Measurements from ENCODE around the gene DUSP8. TPM values are rescaled to one million over a fixed set of nuclear protein-coding genes. Genes with fewer than 3 reads are reported as not detected.

The DUSP8 gene
- total and polyA plus RNA-seq, 2 of the 8 experiments (the other 6 are each of a cell fraction or from before 2014, with no cell fraction given), result 2.8 to 3.6 TPM

- Histone ChIP-seq H3K79me1 (ENCODE audit: low read depth, low read length) (no peaks in the 10 kb centered on the region), H3K23ac (ENCODE audit: insufficient read length) (no peak overlapping the region), H3K9me3 (ENCODE audit: insufficient read depth in 2 of 2, low read depth in 1 of 2, low read length in 1 of 2) (no peaks in the 10 kb centered on the region), H2BK5ac (ENCODE audit: low read depth, low read length) (no peak overlapping the region), H3K27me3 (replicated peaks in 1 of 4; ENCODE audit: control insufficient read depth in 3 of 4, extremely low read depth in 1 of 4, insufficient read depth in 3 of 4, low read length in 3 of 4) (peaks cover 0 to 4% (median 0%) of the 10 kb centered on the region in 4 experiments; a peak in 2 of 7 replicates), H2BK15ac (ENCODE audit: low read length) (no peak overlapping the region), H2AK5ac (ENCODE audit: low read depth, low read length) (no peak overlapping the region), H3K4me1 (replicated peaks in 1 of 4; ENCODE audit: control insufficient read depth in 3 of 4, insufficient read depth in 4 of 4, low read length in 3 of 4) (peaks cover 2 to 13% (median 5%) of the 10 kb centered on the region in 4 experiments), H3K14ac (ENCODE audit: insufficient read length) (no peak overlapping the region), H3K27ac (ENCODE audit: low read depth, low read length) (no peak overlapping the region), H3K4ac (replicated peaks; ENCODE audit: insufficient read length, low read depth, low read length) (no peak overlapping the region), H3K4me2 (ENCODE audit: insufficient read depth in 1 of 2, low read depth in 2 of 2, low read length in 2 of 2) (no peak overlapping the region), H4K8ac (ENCODE audit: extremely low read depth, insufficient read depth, low read length) (no peak overlapping the region), H3K9ac (replicated peaks in 1 of 4; ENCODE audit: extremely low read depth in 1 of 4, low read depth in 3 of 4, low read length in 3 of 4) (no peak overlapping the region), H4K91ac (replicated peaks; ENCODE audit: insufficient read length, low read length) (no peak overlapping the region), H2BK20ac (ENCODE audit: low read length) (no peak overlapping the region), H2AFZ (ENCODE audit: low read length) (no peak overlapping the region), H3K23me2 (ENCODE audit: low read depth, low read length) (no peaks in the 10 kb centered on the region), H2BK12ac (ENCODE audit: low read depth, low read length) (no peak overlapping the region), H3K79me2 (ENCODE audit: control insufficient read depth in 1 of 2, insufficient read depth in 2 of 2, low read length in 2 of 2) (no peaks in the 10 kb centered on the region), H4K5ac (ENCODE audit: insufficient read length, low read depth, low read length) (no peak overlapping the region), H3K56ac (replicated peaks; ENCODE audit: insufficient read length, low read depth, low read length) (no peak overlapping the region), H4K20me1 (replicated peaks in 1 of 2; ENCODE audit: control insufficient read depth in 1 of 2, insufficient read depth in 2 of 2, low read length in 2 of 2) (no peaks in the 10 kb centered on the region), H3K36me3 (ENCODE audit: control insufficient read depth in 2 of 4, insufficient read depth in 4 of 4, low read length in 3 of 4) (no peaks in the 10 kb centered on the region), H3K4me3 (ENCODE audit: extremely low read depth in 1 of 4, insufficient read depth in 2 of 4, low read depth in 3 of 4, low read length in 4 of 4) (no peak overlapping the region), H3K18ac (ENCODE audit: extremely low read depth, low read length) (no peak overlapping the region), H2BK120ac (replicated peaks; ENCODE audit: low read depth, low read length) (no peak overlapping the region)
- POLR2A ChIA-PET (ENCODE audit: partially characterized antibody), result interaction anchor here (0.6 kb wide), 1 partner anchor 16 kb away, joined by 3 read pairs; no protein-coding TSS in a partner anchor
- no peak for DNase-seq (ENCODE audit: low read depth in 1 of 2, low spot score in 2 of 2)
- 92% methylated on average over 9 of the region's 9 CpGs; no CpG with 5 or more reads in 1 of the 2 experiments for WGBS, 2 experiments (ENCODE audit: extremely low coverage in 1 of 2, insufficient coverage in 1 of 2, insufficient read length in 1 of 2, insufficient replicate concordance in 2 of 2, low coverage in 1 of 2, low lambda C conversion rate in 2 of 2, missing lambda C conversion rate in 1 of 2)
- CTCF ChIA-PET (ENCODE audit: partially characterized antibody), result interaction anchor here (0.6 to 7.7 kb wide), 4 partner anchors 16 to 289 kb away, joined by 3 to 95 read pairs (median 3); no protein-coding TSS in a partner anchor
- no peak for FAIRE-seq
- TF ChIP-seq CTBP2 (IDR thresholded peaks at IDR 0.05; ENCODE audit: borderline replicate concordance, insufficient read depth, insufficient read length, low read length), result no peak
- no peak for TF ChIP-seq USF2 (IDR thresholded peaks at IDR 0.05; ENCODE audit: low read length)
- no peak for TF ChIP-seq ZNF274 (IDR thresholded peaks at IDR 0.05; ENCODE audit: borderline replicate concordance, extremely low read depth, low read length)
- TF ChIP-seq ATF3 (IDR thresholded peaks at IDR 0.05; ENCODE audit: insufficient read depth, low read depth, low read length), result no peak
- TF ChIP-seq CBX5 (IDR thresholded peaks at IDR 0.05; ENCODE audit: low read depth, low read length), result no peak
- no peak for TF ChIP-seq CREB1 (IDR thresholded peaks at IDR 0.05)
- TF ChIP-seq EP300 (IDR thresholded peaks at IDR 0.05; ENCODE audit: borderline replicate concordance in 1 of 2, low read depth in 2 of 2, low read length in 2 of 2), result no peak
- no peak for TF ChIP-seq SAP30 (IDR thresholded peaks at IDR 0.05; ENCODE audit: insufficient read depth, insufficient replicate concordance, low read length)
- TF ChIP-seq KDM5A (IDR thresholded peaks at IDR 0.05; ENCODE audit: low read length), result no peak
- TF ChIP-seq BRCA1 (IDR thresholded peaks at IDR 0.05; ENCODE audit: low read depth, low read length), result no peak
- TF ChIP-seq CBX8 (IDR thresholded peaks at IDR 0.05; ENCODE audit: borderline replicate concordance, low read depth, low read length), result no peak
- TF ChIP-seq TAF1 (IDR thresholded peaks at IDR 0.05; ENCODE audit: low read depth, low read length), result no peak
- TF ChIP-seq POLR2A (IDR thresholded peaks at IDR 0.05; ENCODE audit: control extremely low read depth in 1 of 2, low read depth in 2 of 2, low read length in 2 of 2), result no peak
Observed at GRCh38 chr11:1592628-1593027, 20.6 kb upstream of the DUSP8 start.
